Fibroblast of the aortic adventitia (primary cell): Measurements from ENCODE around the gene RSF1. TPM values are rescaled to one million over a fixed set of nuclear protein-coding genes. Genes with fewer than 3 reads are reported as not detected.

Experiments used
- DNase-seq: peaks from one replicate; pipeline ENCODE4 v3.0.0-alpha.2; 2010; ENCODE audit warnings: low read depth
- H3K4me3 ChIP-seq: 2 replicates; pipeline ENCODE4 v1.5.1; 2011; ENCODE audit warnings: low read depth, mild to moderate bottlenecking, control low read depth, low read length, moderate library complexity
- total RNA-seq: library from RNA; depleted of rRNA; stranded (reverse); fragments of >200 nt; gene quantifications from 2 replicates; pipeline ENCODE4 v1.2.3, GENCODE V29; 2012; ENCODE audit warnings: low replicate concordance
- TF ChIP-seq, protein P1 (sequence below): IDR thresholded peaks from 2 replicates; pipeline ENCODE4 v1.5.1; 2011; ENCODE audit warnings: mild to moderate bottlenecking, low read length, control low read depth, inconsistent platforms; ENCODE audit not compliant: insufficient read depth

Gene RSF1
- total RNA-seq, 1 donor: 44.5 TPM

GRCh38 chr11:77778118-77778517 lies 42.4 kb downstream of the RSF1 start:
- TF ChIP-seq, protein P1, sequence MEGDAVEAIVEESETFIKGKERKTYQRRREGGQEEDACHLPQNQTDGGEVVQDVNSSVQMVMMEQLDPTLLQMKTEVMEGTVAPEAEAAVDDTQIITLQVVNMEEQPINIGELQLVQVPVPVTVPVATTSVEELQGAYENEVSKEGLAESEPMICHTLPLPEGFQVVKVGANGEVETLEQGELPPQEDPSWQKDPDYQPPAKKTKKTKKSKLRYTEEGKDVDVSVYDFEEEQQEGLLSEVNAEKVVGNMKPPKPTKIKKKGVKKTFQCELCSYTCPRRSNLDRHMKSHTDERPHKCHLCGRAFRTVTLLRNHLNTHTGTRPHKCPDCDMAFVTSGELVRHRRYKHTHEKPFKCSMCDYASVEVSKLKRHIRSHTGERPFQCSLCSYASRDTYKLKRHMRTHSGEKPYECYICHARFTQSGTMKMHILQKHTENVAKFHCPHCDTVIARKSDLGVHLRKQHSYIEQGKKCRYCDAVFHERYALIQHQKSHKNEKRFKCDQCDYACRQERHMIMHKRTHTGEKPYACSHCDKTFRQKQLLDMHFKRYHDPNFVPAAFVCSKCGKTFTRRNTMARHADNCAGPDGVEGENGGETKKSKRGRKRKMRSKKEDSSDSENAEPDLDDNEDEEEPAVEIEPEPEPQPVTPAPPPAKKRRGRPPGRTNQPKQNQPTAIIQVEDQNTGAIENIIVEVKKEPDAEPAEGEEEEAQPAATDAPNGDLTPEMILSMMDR: no peak
- no peak overlapping the region for H3K4me3 ChIP-seq
- no peak for DNase-seq

DNA sequence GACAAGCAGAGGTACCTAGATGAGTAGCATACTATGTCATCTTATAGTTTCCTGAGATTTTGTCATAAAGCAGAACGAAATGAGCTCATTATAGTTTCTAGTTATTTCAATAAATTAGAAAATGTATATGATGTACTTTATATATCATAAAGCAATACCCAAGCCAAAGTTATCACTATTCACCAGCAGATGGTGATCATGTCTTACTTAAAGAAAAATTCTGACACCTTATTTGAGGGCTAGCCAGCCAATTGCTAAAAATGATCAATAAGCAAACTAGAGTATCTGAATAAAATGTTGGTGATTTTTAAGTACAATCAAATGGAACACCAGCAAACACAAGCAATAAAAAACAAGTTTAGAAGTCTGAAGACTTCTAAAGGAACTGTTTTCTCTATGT lies 44.1 kb downstream of the RSF1 start:
- TF ChIP-seq, protein P1: peak; percentile 15
- DNase-seq: peak; percentile 18
- H3K4me3 ChIP-seq: no peak overlapping the region

DNA sequence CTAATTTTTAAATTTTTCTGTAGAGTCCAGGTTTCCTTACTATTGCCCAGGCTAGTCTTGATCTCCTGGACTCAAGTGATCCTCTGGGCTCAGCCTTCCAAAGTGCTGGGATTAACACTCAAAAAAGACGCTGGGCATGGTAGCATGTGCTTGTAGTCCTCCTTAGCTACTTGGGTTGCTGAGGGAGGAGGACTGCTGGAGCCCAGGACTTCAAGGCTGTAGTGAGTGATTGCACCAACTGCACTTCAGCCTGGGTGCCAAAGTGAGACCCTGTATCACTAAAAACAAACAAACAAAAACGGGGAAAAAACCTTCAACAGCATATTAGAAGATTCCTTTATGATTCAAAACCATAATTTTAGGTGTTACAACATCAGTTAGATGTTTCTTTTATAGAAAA lies 44.6 kb downstream of the RSF1 start:
- no peak overlapping the region for H3K4me3 ChIP-seq
- no peak for DNase-seq
- TF ChIP-seq, protein P1: no peak

DNA sequence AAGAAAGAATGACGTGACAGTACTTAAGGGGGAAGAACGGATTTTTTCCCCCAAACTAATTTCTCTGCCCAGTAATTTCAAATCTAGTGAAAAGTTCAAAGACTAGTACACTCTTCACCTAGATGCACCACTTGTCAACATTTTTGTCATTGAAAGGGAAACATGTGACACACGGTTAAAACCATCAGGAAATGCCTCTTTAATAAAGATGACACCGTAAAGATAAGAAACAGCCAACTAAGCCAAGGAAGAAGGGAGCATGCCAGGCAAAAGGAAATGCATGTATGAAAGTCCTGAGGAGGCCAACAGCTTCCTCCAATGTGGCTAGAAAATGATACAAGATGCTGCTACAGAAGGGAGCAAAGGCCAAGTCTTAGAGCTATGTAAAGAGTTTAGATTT lies 49.4 kb downstream of the RSF1 start:
- no peak overlapping the region for H3K4me3 ChIP-seq
- DNase-seq: peak; percentile 43
- TF ChIP-seq, protein P1: no peak

DNA sequence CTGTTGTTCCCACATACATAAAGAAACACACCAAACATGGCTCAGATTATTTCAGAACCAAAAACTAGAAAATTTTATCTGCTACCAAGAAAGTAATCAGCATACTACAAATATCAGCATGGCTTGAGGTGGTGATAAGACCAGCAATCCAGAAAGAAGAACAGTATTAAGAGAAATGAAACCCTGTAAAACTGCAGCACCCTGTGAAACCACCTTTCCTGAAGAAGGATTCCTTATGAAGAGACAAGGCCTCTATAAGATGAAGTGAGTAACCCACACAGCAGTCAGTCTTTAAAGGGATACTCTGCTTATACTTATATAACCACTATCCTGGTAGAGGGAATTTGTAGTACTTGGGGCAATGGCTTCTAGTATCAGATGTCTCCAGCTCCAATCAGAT lies 49.9 kb downstream of the RSF1 start:
- peak; percentile 2 for DNase-seq
- no peak overlapping the region for H3K4me3 ChIP-seq
- TF ChIP-seq, protein P1: no peak

DNA sequence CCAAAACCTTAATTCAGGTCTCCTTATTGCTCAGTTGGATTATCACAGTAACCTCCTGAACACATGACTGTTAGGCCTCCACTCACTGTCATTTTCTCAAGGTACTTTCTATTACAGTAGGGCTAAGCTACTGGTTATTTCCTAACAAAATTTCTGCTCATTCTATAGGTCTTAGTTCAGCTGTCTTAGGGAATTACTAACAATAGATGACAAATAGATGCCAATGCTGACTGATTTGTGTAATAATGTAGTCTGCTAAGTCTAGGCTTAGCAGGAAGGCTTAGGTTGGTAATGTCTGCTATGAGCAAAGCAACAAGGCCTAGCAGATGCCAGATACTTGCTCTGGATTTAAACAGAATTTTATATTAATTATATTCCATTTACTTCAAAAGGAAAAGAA lies 58.1 kb downstream of the RSF1 start:
- no peak for DNase-seq
- H3K4me3 ChIP-seq: no peak overlapping the region
- TF ChIP-seq, protein P1: no peak

DNA sequence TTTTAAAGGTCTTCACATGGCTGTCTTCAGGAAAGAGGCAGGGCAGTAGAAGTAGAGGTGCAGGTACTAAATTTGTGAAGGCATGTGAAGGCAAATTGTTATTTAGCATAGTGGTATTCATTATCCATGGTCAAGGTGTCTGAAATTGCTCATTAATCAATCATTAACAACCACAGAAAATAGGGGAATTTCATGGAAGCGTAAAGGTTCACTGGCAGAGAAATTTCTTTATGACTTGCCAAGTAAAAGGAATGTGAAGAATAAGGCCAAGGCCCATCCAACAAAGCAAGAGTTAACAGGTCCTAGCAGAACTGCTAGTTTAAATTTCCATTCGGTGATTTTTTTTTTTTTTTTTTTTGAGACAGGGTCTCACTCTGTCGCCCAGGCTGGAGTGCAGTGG lies 59.0 kb downstream of the RSF1 start:
- no peak overlapping the region for H3K4me3 ChIP-seq
- no peak for DNase-seq
- TF ChIP-seq, protein P1: no peak
